Measurements from ENCODE around the gene KRTAP5-1. TPM values are rescaled to one million over a fixed set of nuclear protein-coding genes. Genes with fewer than 3 reads are reported as not detected.

The KRTAP5-1 gene
- total RNA-seq, 1 experiment from 2014 or later, result not detected

GRCh38 chr11:1572197-1573076 is 12.6 kb downstream of the KRTAP5-1 start, which contains the start of gene DUSP8:
Gene DUSP8 (minus strand): TSS chr11:1572271. CDS start chr11:1565826, 6,445 bp downstream.
- H3K36me3 Mint-ChIP-seq (ENCODE audit: insufficient read depth, unreplicated experiment), result peaks cover 5% of the 10 kb centered on the region
- peak; percentile 47 for DNase-seq (ENCODE audit: unreplicated experiment)
- no peaks in the 10 kb centered on the region for H3K27me3 Mint-ChIP-seq (ENCODE audit: insufficient read depth, unreplicated experiment)
- POLR2A ChIA-PET, result interaction anchor here (0.8 to 1.0 kb wide), 2 partner anchors 12 to 25 kb away, joined by 3 to 4 read pairs; no protein-coding TSS in a partner anchor
- H3K9me3 Mint-ChIP-seq (ENCODE audit: unreplicated experiment), result no peaks in the 10 kb centered on the region
- H3K4me3 Mint-ChIP-seq (ENCODE audit: unreplicated experiment), result peak within 1 kb of the TSS; percentile 33
- no peak for TF ChIP-seq CTCF (IDR thresholded peaks at IDR 0.05; ENCODE audit: unreplicated experiment)
- peaks cover 13% of the 10 kb centered on the region for H3K4me1 Mint-ChIP-seq (ENCODE audit: insufficient read depth, unreplicated experiment)
- intact Hi-C loops (cut with micrococcal nuclease), result no loop called here
- no peak within 1 kb of the TSS for H3K27ac Mint-ChIP-seq (ENCODE audit: low read depth, unreplicated experiment)
- CTCF ChIA-PET, result interaction anchor here (2.9 kb wide), 2 partner anchors 14 to 25 kb away, joined by 32 to 94 read pairs; no protein-coding TSS in a partner anchor
- BruUV-seq (replicated peaks), result TSS peak; percentile 47

GRCh38 chr11:1571760-1572196 is 13.3 kb downstream of the KRTAP5-1 start:
- Mint-ChIP-seq H3K9me3 (ENCODE audit: unreplicated experiment) (no peaks in the 10 kb centered on the region), H3K4me1 (ENCODE audit: insufficient read depth, unreplicated experiment) (peaks cover 11% of the 10 kb centered on the region), H3K27me3 (ENCODE audit: insufficient read depth, unreplicated experiment) (no peaks in the 10 kb centered on the region), H3K4me3 (ENCODE audit: unreplicated experiment) (no peak overlapping the region), H3K27ac (ENCODE audit: low read depth, unreplicated experiment) (no peak overlapping the region), H3K36me3 (ENCODE audit: insufficient read depth, unreplicated experiment) (peaks cover 5% of the 10 kb centered on the region)
- TF ChIP-seq CTCF (IDR thresholded peaks at IDR 0.05; ENCODE audit: unreplicated experiment), result no peak
- CTCF ChIA-PET, result no interaction called here
- no TSS peak for BruUV-seq (replicated peaks)
- POLR2A ChIA-PET, result interaction anchor here (0.8 kb wide), 1 partner anchor 12 kb away, joined by 4 read pairs; no protein-coding TSS in a partner anchor
- no peak for DNase-seq (ENCODE audit: unreplicated experiment)
- intact Hi-C loops (cut with micrococcal nuclease), result no loop called here

GRCh38 chr11:1570896-1571759 is 14.0 kb downstream of the KRTAP5-1 start:
- Mint-ChIP-seq H3K27me3 (ENCODE audit: insufficient read depth, unreplicated experiment) (no peaks in the 10 kb centered on the region), H3K27ac (ENCODE audit: low read depth, unreplicated experiment) (no peak overlapping the region), H3K9me3 (ENCODE audit: unreplicated experiment) (no peaks in the 10 kb centered on the region), H3K36me3 (ENCODE audit: insufficient read depth, unreplicated experiment) (peaks cover 5% of the 10 kb centered on the region), H3K4me1 (ENCODE audit: insufficient read depth, unreplicated experiment) (peaks cover 7% of the 10 kb centered on the region), H3K4me3 (ENCODE audit: unreplicated experiment) (peak overlapping the region; percentile 38)
- ChIA-PET CTCF (interaction anchor here (0.8 kb wide), 1 partner anchor 371 kb away, joined by 3 read pairs; no protein-coding TSS in a partner anchor), POLR2A (no interaction called here)
- no TSS peak for BruUV-seq (replicated peaks)
- intact Hi-C loops (cut with micrococcal nuclease), result no loop called here
- TF ChIP-seq CTCF (IDR thresholded peaks at IDR 0.05; ENCODE audit: unreplicated experiment), result no peak
- DNase-seq (ENCODE audit: unreplicated experiment), result no peak

- BruUV-seq (replicated peaks), result TSS peak; percentile 60
- intact Hi-C loops (cut with micrococcal nuclease), result no loop called here
- H3K4me3 Mint-ChIP-seq (ENCODE audit: unreplicated experiment), result peak overlapping the region; percentile 38
- H3K4me1 Mint-ChIP-seq (ENCODE audit: insufficient read depth, unreplicated experiment), result peaks cover 7% of the 10 kb centered on the region
- peaks cover 5% of the 10 kb centered on the region for H3K36me3 Mint-ChIP-seq (ENCODE audit: insufficient read depth, unreplicated experiment)
- no peaks in the 10 kb centered on the region for H3K27me3 Mint-ChIP-seq (ENCODE audit: insufficient read depth, unreplicated experiment)
- no peak for DNase-seq (ENCODE audit: unreplicated experiment)
- TF ChIP-seq CTCF (IDR thresholded peaks at IDR 0.05; ENCODE audit: unreplicated experiment), result no peak
- H3K27ac Mint-ChIP-seq (ENCODE audit: low read depth, unreplicated experiment), result no peak overlapping the region
- CTCF ChIA-PET, result interaction anchor here (0.6 to 0.8 kb wide), 2 partner anchors 32 to 370 kb away, joined by 3 read pairs; no protein-coding TSS in a partner anchor
- H3K9me3 Mint-ChIP-seq (ENCODE audit: unreplicated experiment), result no peaks in the 10 kb centered on the region
- POLR2A ChIA-PET, result no interaction called here
Observed at GRCh38 chr11:1570531-1570895, 14.6 kb downstream of the KRTAP5-1 start.
